ENCODE measurements around the gene FLT4. TPM values are rescaled to one million over a fixed set of nuclear protein-coding genes. Genes with fewer than 3 reads are reported as not detected.

The FLT4 gene
- total and polyA plus RNA-seq, 7 donors, result 1.7 to 7.3 (median 3.5) TPM

GRCh38 chr5:180628827-180629750, 20.3 kb downstream of the FLT4 start:
- Histone ChIP-seq H3K27me3 (ENCODE audit: insufficient read depth in 3 of 3, low read length in 2 of 3) (peaks cover 0 to 5% (median 3%) of the 10 kb centered on the region in 3 donors), H3K4me1 (no peaks in the 10 kb centered on the region), H3K36me3 (ENCODE audit: insufficient read depth in 1 of 2, low read depth in 1 of 2) (no peaks in the 10 kb centered on the region), H3K9me3 (no peaks in the 10 kb centered on the region), H3K4me3 (no peak overlapping the region), H3K27ac (no peak overlapping the region)
- no peak for TF ChIP-seq CTCF (IDR thresholded peaks at IDR 0.05)
- DNase-seq (no peak), ATAC-seq (no peak)
- WGBS, 3 donors, result 84 to 88% (median 85%) methylated on average over 41 to 44 of the region's 44 CpGs
- intact Hi-C loops (cut with DNase I), result no loop called here

- intact Hi-C loops (cut with DNase I), result no loop called here
- Histone ChIP-seq H3K27me3 (ENCODE audit: insufficient read depth in 3 of 3, low read length in 2 of 3) (peaks cover 0 to 5% (median 3%) of the 10 kb centered on the region in 3 donors), H3K4me3 (no peak overlapping the region), H3K36me3 (ENCODE audit: insufficient read depth in 1 of 2, low read depth in 1 of 2) (no peaks in the 10 kb centered on the region), H3K4me1 (no peaks in the 10 kb centered on the region), H3K27ac (no peak overlapping the region), H3K9me3 (no peaks in the 10 kb centered on the region)
- DNase-seq, result no peak
- no peak for TF ChIP-seq CTCF (IDR thresholded peaks at IDR 0.05)
- WGBS, 3 donors, result 76 to 83% (median 79%) methylated on average over 13 to 14 of the region's 14 CpGs
- ATAC-seq, result no peak
These were observed 21.2 kb downstream of the FLT4 start for GRCh38 chr5:180628211-180628610.

GRCh38 chr5:180627386-180628120, 21.8 kb downstream of the FLT4 start:
- H3K27me3 ChIP-seq (ENCODE audit: insufficient read depth in 3 of 3, low read length in 2 of 3), result peaks cover 0 to 5% (median 3%) of the 10 kb centered on the region in 3 donors
- no peaks in the 10 kb centered on the region for H3K9me3 ChIP-seq
- no peak for TF ChIP-seq CTCF (IDR thresholded peaks at IDR 0.05)
- no peak for ATAC-seq
- no peaks in the 10 kb centered on the region for H3K4me1 ChIP-seq
- H3K4me3 ChIP-seq, result no peak overlapping the region
- WGBS, 3 donors, result 39 to 51% (median 40%) methylated on average over 12 of the region's 12 CpGs
- H3K27ac ChIP-seq, result no peak overlapping the region
- no peak for DNase-seq
- intact Hi-C loops (cut with DNase I), result no loop called here
- H3K36me3 ChIP-seq (ENCODE audit: insufficient read depth in 1 of 2, low read depth in 1 of 2), result no peaks in the 10 kb centered on the region

DNA sequence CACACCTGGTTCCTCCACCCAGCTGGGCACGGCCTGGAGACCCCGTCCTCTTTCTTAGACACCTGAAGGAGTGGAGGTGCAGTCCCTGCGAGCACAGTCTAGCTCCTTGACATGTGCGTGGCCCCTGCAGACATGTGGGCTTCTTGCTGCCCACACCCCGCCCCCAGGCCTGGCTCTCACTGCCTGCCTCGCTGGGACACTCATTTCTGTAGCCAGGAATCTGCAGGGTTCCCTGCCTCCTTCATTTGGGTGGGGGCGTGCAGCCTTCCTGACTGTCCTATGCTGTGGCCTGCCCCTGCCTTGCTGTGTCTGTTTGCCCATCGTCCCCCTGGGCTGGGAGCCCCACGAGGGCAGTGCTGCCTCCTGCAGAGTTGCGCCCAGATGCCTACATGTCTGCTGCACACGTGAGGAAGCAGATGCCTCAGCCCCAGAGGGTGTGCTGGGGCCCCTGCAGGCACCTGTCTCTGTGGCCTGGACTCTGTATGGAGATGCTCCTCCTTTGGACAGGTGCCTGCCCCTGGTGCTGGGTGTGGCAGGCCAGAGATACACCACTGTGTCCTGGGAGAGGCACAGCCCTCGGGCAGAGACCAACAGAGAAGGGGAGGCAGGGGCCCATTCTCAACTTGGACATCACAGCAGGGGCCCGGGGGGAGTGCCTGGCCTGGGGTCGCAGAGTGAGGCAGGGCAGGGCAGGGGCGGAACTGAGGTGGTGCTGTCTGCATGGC, 22.6 kb downstream of the FLT4 start:
- TF ChIP-seq CTCF (IDR thresholded peaks at IDR 0.05), result no peak
- Histone ChIP-seq H3K9me3 (no peaks in the 10 kb centered on the region), H3K36me3 (ENCODE audit: insufficient read depth in 1 of 2, low read depth in 1 of 2) (no peaks in the 10 kb centered on the region), H3K4me1 (no peaks in the 10 kb centered on the region), H3K27me3 (ENCODE audit: insufficient read depth in 3 of 3, low read length in 2 of 3) (peaks cover 0 to 5% (median 3%) of the 10 kb centered on the region in 3 donors), H3K27ac (no peak overlapping the region), H3K4me3 (no peak overlapping the region)
- ATAC-seq (no peak), DNase-seq (no peak)
- 59 to 66% (median 66%) methylated on average over 12 to 15 of the region's 15 CpGs for WGBS, 3 donors
- intact Hi-C loops (cut with DNase I), result no loop called here
